Endothelial cell of umbilical vein (primary cell): ENCODE data around the gene RBM33. TPM values are rescaled to one million over a fixed set of nuclear protein-coding genes. Genes with fewer than 3 reads are reported as not detected.

Experiments used
- BruUV-seq: library from RNA; stranded (reverse); fragments of 400-500 nt; replicated peaks from 2 replicates; lab custom pipeline; 2021; lab: Mats Ljungman, UMichigan
- CTCF ChIA-PET: fragments of 300-600, 350-600 bp; sonication (Branson Sonifier 250); formaldehyde crosslinking; loops from one replicate; lab custom pipeline; 2021; ENCODE audit warnings: antibody characterized with exemption, inconsistent platforms; lab: Charles Lee
- POLR2A ChIA-PET: fragments of 300-600, 350-600 bp; sonication (Branson Sonifier 250); formaldehyde crosslinking; loops from one replicate; lab custom pipeline; 2021; ENCODE audit warnings: antibody characterized with exemption, inconsistent platforms; lab: Charles Lee
- DNase-seq: peaks from one replicate; pipeline ENCODE4 v3.0.0-alpha.2; 2011; ENCODE audit warnings: low read depth, low spot score
- FAIRE-seq: peaks from 2 replicates; lab custom pipeline; 2011; peaks lifted over from hg19 to GRCh38; lab: Jason Lieb, UNC
- H2AFZ ChIP-seq: 2 replicates; pipeline ENCODE4 v1.6.0; 2012; ENCODE audit warnings: low read depth, low read length, control low read depth, inconsistent platforms
- H3K27ac ChIP-seq: 2 replicates; pipeline ENCODE4 v1.5.1; 2011; ENCODE audit warnings: low read depth, mild to moderate bottlenecking, control low read depth, low read length, moderate library complexity; ENCODE audit not compliant: insufficient read depth
- H3K27me3 ChIP-seq, 2 experiments: 2 replicates each; pipeline versions ENCODE4 v1.6.0 to v1.6.1; 2011; ENCODE audit warnings: low read length in 2 of 2, mixed read lengths in 1 of 2; ENCODE audit not compliant: control insufficient read depth in 2 of 2, insufficient read depth in 2 of 2
- H3K36me3 ChIP-seq, 2 experiments: 2 replicates in 1 of 2; 3 replicates in 1 of 2; pipeline ENCODE4 v1.5.1; 2011; ENCODE audit warnings: low read length in 2 of 2, mild to moderate bottlenecking in 1 of 2, moderate library complexity in 1 of 2; ENCODE audit not compliant: control insufficient read depth in 2 of 2, insufficient read depth in 2 of 2; ENCODE audit errors: extremely low read depth in 1 of 2
- H3K4me1 ChIP-seq: 3 replicates; pipeline ENCODE4 v1.5.1; 2011; ENCODE audit warnings: mild to moderate bottlenecking, low read length; ENCODE audit not compliant: control insufficient read depth, insufficient read depth; ENCODE audit errors: extremely low read depth
- H3K4me2 ChIP-seq: 2 replicates; pipeline ENCODE4 v1.6.1; 2011; ENCODE audit warnings: low read length, control low read depth, mixed read lengths; ENCODE audit not compliant: insufficient read depth
- H3K4me3 ChIP-seq, 3 experiments: fragments of 200-600 bp in 1 of 3; sonication (generic), shearing (Covaris generic) in 1 of 3; replicated peaks in 1 of 3; 2 replicates each; pipeline ENCODE4 v1.5.1; 2011 to 2016; ENCODE audit warnings: control low read depth in 3 of 3, low read length in 3 of 3, mild to moderate bottlenecking in 2 of 3, inconsistent platforms in 1 of 3, low read depth in 1 of 3, moderate library complexity in 1 of 3; ENCODE audit not compliant: insufficient read depth in 1 of 3
- H3K79me2 ChIP-seq: 2 replicates; pipeline ENCODE4 v1.6.0; 2012; ENCODE audit warnings: low read length, inconsistent platforms; ENCODE audit not compliant: control insufficient read depth, insufficient read depth
- H3K9ac ChIP-seq: replicated peaks from 2 replicates; pipeline ENCODE3; 2011; ENCODE audit warnings: low read length, control low read depth; ENCODE audit not compliant: insufficient read depth; ENCODE audit errors: extremely low read depth
- H3K9me1 ChIP-seq: replicated peaks from 3 replicates; pipeline ENCODE4 v1.6.0; 2011; ENCODE audit warnings: mild to moderate bottlenecking, low read length; ENCODE audit not compliant: control insufficient read depth, insufficient read depth; ENCODE audit errors: extremely low read depth
- H3K9me3 ChIP-seq: replicated peaks from 2 replicates; pipeline ENCODE4 v1.5.1; 2012; ENCODE audit warnings: low read length, inconsistent platforms; ENCODE audit not compliant: control insufficient read depth, insufficient read depth
- H4K20me1 ChIP-seq: replicated peaks from 2 replicates; pipeline ENCODE3; 2011; ENCODE audit warnings: mild to moderate bottlenecking, low read length; ENCODE audit not compliant: control insufficient read depth, insufficient read depth; ENCODE audit errors: extremely low read depth
- EZH2 ChIP-seq: IDR thresholded peaks from 2 replicates; pipeline ENCODE4 v1.6.1; 2012; ENCODE audit warnings: borderline replicate concordance, low read depth, mild to moderate bottlenecking, moderate library complexity, low read length, inconsistent platforms; ENCODE audit not compliant: severe bottlenecking
- FOS ChIP-seq: IDR thresholded peaks from 2 replicates; pipeline ENCODE4 v1.6.1; 2011; ENCODE audit warnings: mild to moderate bottlenecking, low read length, moderate library complexity, borderline replicate concordance; ENCODE audit not compliant: insufficient read depth
- GATA2 ChIP-seq: IDR thresholded peaks from 2 replicates; pipeline ENCODE4 v1.7.0; 2011; ENCODE audit warnings: low read depth, mild to moderate bottlenecking, moderate library complexity, mixed read lengths, low read length; ENCODE audit not compliant: insufficient read length, insufficient read depth
- JUN ChIP-seq: IDR thresholded peaks from 2 replicates; pipeline ENCODE4 v1.6.1; 2011; ENCODE audit warnings: borderline replicate concordance, low read depth; ENCODE audit not compliant: insufficient read length, insufficient read depth
- MYC ChIP-seq: IDR thresholded peaks from one replicate; pipeline ENCODE4 v1.6.1; 2011; ENCODE audit warnings: mild to moderate bottlenecking, low read depth, low read length
- POLR2A ChIP-seq: IDR thresholded peaks from 2 replicates; pipeline ENCODE4 v1.6.1; 2012; ENCODE audit warnings: low read depth, mild to moderate bottlenecking, control low read depth, low read length
- POLR2AphosphoS5 ChIP-seq: IDR thresholded peaks from 2 replicates; pipeline ENCODE4 v1.6.1; 2012; ENCODE audit warnings: low read depth, mild to moderate bottlenecking, control low read depth, low read length, moderate library complexity; ENCODE audit not compliant: insufficient read depth
- dilution Hi-C: fragments of 300-500 bp; cut with MboI; formaldehyde crosslinking; loops from one replicate; pipeline ENCODE4 v1.15.0; 2019; ENCODE audit warnings: low sequenced_read_pairs; ENCODE audit not compliant: extremely low pct_ligation_motif_present
- intact Hi-C: fragments of 100-400 bp; cut with micrococcal nuclease; formaldehyde crosslinking; loops from one replicate; pipeline ENCODE4 v1.10.0; 2022
- polyA plus RNA-seq, 4 experiments: library from polyadenylated mRNA; depleted of rRNA in 3 of 4; stranded (reverse) in 3 of 4; unstranded in 1 of 4; fragments of >200 nt; gene quantifications; 2 replicates each; pipeline versions ENCODE4 v1.2.1 to v1.2.3, GENCODE V29; 2011 to 2012; ENCODE audit warnings: missing spikeins in 1 of 4
- total RNA-seq: library from RNA; stranded (reverse); gene quantifications from 2 replicates; pipeline ENCODE4 v1.2.3, GENCODE V29; 2021
- TF ChIP-seq, protein P1 (sequence below), 2 donors: IDR thresholded peaks; 1 replicate in 1 of 2; 2 replicates in 1 of 2; pipeline ENCODE4 v1.5.1; 2011; ENCODE audit warnings: low read length in 2 of 2, mild to moderate bottlenecking in 2 of 2, moderate library complexity in 2 of 2, control low read depth in 1 of 2, inconsistent platforms in 1 of 2, low read depth in 1 of 2; ENCODE audit not compliant: insufficient read depth in 1 of 2; ENCODE audit errors: extremely low read depth in 1 of 2
- TF ChIP-seq, protein P2 (sequence below): IDR thresholded peaks from 2 replicates; pipeline ENCODE4 v1.6.1; 2011; ENCODE audit not compliant: insufficient read depth, insufficient read length

The RBM33 gene
- total and polyA plus RNA-seq, 2 donors (not counting 3 experiments of a cell fraction or from before 2014, with no cell fraction given), result 16.2 to 68.2 TPM

DNA sequence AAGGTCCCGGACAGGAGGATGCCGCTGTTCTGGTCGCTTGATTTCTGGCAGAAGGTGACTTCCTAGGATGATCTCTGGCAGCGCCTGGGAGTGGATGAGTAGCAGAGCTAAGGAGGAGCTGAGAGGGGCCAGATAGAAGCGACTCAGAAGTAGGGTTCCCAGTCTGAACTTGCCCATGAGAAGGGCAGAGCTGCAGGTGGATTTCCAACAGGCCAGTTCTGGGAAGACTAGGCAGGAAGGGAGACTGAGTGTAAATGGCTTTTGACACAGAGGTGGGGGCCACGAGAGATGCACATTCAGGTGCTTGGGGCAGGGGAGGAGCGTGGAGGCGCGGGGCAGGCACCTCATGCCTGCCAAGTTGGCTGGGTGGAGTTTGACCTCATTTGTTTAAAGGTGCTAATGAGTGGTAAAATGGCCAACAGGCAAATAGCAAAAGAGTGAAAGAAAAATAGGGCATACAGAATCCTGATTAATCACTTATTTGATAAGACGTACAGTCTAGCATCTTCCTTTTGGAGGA is 109.0 kb downstream of the RBM33 start:
- Histone ChIP-seq H2AFZ (no peak overlapping the region), H3K79me2 (peaks cover 74% of the 10 kb centered on the region), H3K36me3 (peaks cover 0 to 2% of the 10 kb centered on the region in 2 experiments), H3K27ac (no peak overlapping the region), H3K9me3 (no peaks in the 10 kb centered on the region), H4K20me1 (peaks cover 9% of the 10 kb centered on the region), H3K27me3 (no peaks in the 10 kb centered on the region), H3K4me1 (peaks cover 6% of the 10 kb centered on the region), H3K4me3 (no peak overlapping the region), H3K9ac (no peak overlapping the region), H3K9me1 (no peaks in the 10 kb centered on the region), H3K4me2 (no peak overlapping the region)
- TF ChIP-seq POLR2A (no peak), FOS (no peak), EZH2 (no peak), MYC (no peak), JUN (no peak), POLR2AphosphoS5 (no peak), GATA2 (no peak)
- TF ChIP-seq, protein P1, sequence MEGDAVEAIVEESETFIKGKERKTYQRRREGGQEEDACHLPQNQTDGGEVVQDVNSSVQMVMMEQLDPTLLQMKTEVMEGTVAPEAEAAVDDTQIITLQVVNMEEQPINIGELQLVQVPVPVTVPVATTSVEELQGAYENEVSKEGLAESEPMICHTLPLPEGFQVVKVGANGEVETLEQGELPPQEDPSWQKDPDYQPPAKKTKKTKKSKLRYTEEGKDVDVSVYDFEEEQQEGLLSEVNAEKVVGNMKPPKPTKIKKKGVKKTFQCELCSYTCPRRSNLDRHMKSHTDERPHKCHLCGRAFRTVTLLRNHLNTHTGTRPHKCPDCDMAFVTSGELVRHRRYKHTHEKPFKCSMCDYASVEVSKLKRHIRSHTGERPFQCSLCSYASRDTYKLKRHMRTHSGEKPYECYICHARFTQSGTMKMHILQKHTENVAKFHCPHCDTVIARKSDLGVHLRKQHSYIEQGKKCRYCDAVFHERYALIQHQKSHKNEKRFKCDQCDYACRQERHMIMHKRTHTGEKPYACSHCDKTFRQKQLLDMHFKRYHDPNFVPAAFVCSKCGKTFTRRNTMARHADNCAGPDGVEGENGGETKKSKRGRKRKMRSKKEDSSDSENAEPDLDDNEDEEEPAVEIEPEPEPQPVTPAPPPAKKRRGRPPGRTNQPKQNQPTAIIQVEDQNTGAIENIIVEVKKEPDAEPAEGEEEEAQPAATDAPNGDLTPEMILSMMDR (IDR thresholded peaks at IDR 0.05; ENCODE audit: extremely low read depth in 1 of 2, insufficient read depth in 1 of 2, low read depth in 1 of 2, low read length in 2 of 2), result no peak
- TF ChIP-seq, protein P2, sequence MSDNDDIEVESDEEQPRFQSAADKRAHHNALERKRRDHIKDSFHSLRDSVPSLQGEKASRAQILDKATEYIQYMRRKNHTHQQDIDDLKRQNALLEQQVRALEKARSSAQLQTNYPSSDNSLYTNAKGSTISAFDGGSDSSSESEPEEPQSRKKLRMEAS, result no peak
- intact Hi-C loops (no loop called here), dilution Hi-C loops (no loop called here)
- no peak for FAIRE-seq
- BruUV-seq, result no TSS peak
- ChIA-PET POLR2A (no interaction called here), CTCF (interaction anchor here (2.4 kb wide), 1 partner anchor 155 kb away, joined by 11 read pairs; no protein-coding TSS in a partner anchor)
- DNase-seq, result no peak
